ENCODE measurements around the gene KRTAP21-3.

DNA sequence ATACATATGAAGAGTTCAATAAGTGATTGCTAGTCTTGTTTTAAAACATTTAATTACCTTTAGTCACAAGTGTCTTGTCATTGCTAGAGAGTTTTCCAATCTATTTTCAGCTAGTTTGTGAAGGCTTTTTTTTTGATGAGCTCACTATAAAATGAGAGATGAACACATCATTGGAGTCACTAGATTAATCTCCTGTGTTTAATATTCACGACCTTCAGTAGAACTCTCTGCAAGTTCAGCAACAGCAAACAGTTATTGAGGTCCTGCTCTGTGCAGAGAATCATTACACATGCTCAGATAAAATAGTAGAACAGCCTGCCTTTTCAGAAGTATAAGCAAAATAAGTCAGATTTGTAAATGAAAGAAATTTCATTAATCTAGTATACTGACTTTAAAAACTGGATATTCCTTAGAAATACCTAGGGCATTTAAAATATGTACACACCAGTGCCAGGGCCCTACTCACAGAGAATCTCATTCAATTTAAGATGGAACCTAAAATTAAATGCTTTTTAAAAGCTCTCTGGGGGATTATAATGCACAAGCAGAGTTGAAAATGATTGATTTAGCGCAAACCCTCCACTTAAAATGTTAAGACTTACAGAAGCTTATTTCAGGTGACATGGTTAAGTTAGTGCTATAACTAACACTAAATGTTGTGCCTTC is 45.5 kb downstream of the KRTAP21-3 start:
- TF ChIP-seq, protein P1, sequence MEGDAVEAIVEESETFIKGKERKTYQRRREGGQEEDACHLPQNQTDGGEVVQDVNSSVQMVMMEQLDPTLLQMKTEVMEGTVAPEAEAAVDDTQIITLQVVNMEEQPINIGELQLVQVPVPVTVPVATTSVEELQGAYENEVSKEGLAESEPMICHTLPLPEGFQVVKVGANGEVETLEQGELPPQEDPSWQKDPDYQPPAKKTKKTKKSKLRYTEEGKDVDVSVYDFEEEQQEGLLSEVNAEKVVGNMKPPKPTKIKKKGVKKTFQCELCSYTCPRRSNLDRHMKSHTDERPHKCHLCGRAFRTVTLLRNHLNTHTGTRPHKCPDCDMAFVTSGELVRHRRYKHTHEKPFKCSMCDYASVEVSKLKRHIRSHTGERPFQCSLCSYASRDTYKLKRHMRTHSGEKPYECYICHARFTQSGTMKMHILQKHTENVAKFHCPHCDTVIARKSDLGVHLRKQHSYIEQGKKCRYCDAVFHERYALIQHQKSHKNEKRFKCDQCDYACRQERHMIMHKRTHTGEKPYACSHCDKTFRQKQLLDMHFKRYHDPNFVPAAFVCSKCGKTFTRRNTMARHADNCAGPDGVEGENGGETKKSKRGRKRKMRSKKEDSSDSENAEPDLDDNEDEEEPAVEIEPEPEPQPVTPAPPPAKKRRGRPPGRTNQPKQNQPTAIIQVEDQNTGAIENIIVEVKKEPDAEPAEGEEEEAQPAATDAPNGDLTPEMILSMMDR (conservative IDR thresholded peaks at IDR 0.05; ENCODE audit: low read depth, low read length), result no peak
- TF ChIP-seq EZH2phosphoT487 (IDR thresholded peaks at IDR 0.05; ENCODE audit: borderline replicate concordance, low read length), result no peak
